Spleen (tissue), 7 donors: Measurements from ENCODE around the gene AUP1.

Source experiments
- POLR2AphosphoS5 ChIP-seq, 3 donors: sonication (generic); formaldehyde crosslinking; IDR thresholded peaks; one replicate each; pipeline ENCODE4 v1.5.1; 2017; ENCODE audit warnings: antibody characterized with exemption in 3 of 3
- TF ChIP-seq, protein P1 (sequence below), 11 experiments: fragments of 200-600 bp in 7 of 11; fragments of 450-650 bp in 4 of 11; sonication (generic) in 4 of 11; IDR thresholded peaks in 8 of 11; conservative IDR thresholded peaks in 3 of 11; 1 replicate in 7 of 11; 2 replicates in 4 of 11; pipeline versions ENCODE4 v1.4.0 to v1.8.0; 2016 to 2021; ENCODE audit warnings: antibody characterized with exemption in 11 of 11, inconsistent platforms in 4 of 11, mild to moderate bottlenecking in 1 of 11
- donor health status: DM: no; HTN: no; CAD: no; lungs with moderate emphysema.
- donor health status: DM: no; HTN: no; CAD: no.
- donor health status: DM: no; HTN: no; CAD: no.

- TF ChIP-seq POLR2AphosphoS5 (IDR thresholded peaks at IDR 0.05) = no peak
- TF ChIP-seq, protein P1, sequence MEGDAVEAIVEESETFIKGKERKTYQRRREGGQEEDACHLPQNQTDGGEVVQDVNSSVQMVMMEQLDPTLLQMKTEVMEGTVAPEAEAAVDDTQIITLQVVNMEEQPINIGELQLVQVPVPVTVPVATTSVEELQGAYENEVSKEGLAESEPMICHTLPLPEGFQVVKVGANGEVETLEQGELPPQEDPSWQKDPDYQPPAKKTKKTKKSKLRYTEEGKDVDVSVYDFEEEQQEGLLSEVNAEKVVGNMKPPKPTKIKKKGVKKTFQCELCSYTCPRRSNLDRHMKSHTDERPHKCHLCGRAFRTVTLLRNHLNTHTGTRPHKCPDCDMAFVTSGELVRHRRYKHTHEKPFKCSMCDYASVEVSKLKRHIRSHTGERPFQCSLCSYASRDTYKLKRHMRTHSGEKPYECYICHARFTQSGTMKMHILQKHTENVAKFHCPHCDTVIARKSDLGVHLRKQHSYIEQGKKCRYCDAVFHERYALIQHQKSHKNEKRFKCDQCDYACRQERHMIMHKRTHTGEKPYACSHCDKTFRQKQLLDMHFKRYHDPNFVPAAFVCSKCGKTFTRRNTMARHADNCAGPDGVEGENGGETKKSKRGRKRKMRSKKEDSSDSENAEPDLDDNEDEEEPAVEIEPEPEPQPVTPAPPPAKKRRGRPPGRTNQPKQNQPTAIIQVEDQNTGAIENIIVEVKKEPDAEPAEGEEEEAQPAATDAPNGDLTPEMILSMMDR (IDR thresholded peaks at IDR 0.05 in 8 of 11, conservative IDR thresholded peaks at IDR 0.05 in 3 of 11) = no peak
Measured at GRCh38 chr2:74566076-74566753, 36.7 kb upstream of the AUP1 start.
